ENCODE measurements around the gene MUSTN1. TPM values are rescaled to one million over a fixed set of nuclear protein-coding genes. Genes with fewer than 3 reads are reported as not detected.

MUSTN1 gene
- total RNA-seq, 2 donors from 2014 or later, result 2.8 TPM; not detected in 1

DNA sequence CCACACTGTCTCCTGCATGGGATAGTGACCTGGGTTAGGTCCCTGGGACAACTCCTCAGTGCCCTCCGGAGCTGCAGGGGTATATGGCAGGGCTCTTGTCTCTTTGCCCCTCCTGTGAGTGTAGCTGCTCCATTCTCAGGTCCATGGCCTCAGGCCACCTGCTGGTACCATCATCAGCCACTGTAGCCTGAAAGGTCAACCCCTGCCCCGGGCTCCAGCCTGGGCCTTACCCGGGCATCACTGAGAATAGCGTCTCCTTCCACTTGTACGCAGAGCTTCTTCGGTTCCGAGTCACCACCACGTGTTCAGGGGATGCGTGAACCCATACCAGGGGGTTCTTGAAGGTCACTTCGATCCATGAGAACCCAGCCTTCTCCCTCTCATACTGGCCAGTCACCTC lies 18.2 kb downstream of the MUSTN1 start:
- Mint-ChIP-seq H3K4me3 (no peak overlapping the region), H3K36me3 (ENCODE audit: low read depth) (no peaks in the 10 kb centered on the region), H3K27ac (no peak overlapping the region), H3K4me1 (no peaks in the 10 kb centered on the region), H3K9me3 (no peaks in the 10 kb centered on the region), H3K27me3 (no peaks in the 10 kb centered on the region)
- ATAC-seq (replicated peaks), result no peak

- Mint-ChIP-seq H3K4me3 (no peak overlapping the region), H3K4me1 (no peaks in the 10 kb centered on the region), H3K27me3 (no peaks in the 10 kb centered on the region), H3K9me3 (no peaks in the 10 kb centered on the region), H3K27ac (peak overlapping the region; percentile 30), H3K36me3 (ENCODE audit: low read depth) (no peaks in the 10 kb centered on the region)
- ATAC-seq (replicated peaks), result no peak
Observed at GRCh38 chr3:52816199-52816598, 18.6 kb downstream of the MUSTN1 start.

DNA sequence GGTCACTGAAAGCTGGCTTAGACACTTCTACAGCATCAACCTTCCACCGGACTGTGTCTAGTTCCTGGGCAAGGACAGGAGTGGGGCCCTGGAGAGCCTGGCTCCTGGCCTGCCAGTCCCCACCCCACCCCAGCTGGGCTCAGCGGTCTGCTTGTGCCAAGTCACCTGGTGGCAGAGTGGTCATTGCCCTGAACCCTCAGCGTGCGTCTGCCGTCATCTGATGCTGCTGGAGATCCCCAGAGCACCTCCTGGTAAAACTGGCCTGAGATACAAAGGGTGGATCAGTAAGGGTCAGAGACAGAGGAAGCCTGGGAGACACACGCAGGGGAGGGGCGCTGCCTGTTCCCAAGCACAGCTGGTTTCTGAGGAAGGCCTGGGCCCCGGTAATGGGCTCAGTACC lies 21.0 kb downstream of the MUSTN1 start:
- no peaks in the 10 kb centered on the region for H3K27me3 Mint-ChIP-seq
- H3K4me3 Mint-ChIP-seq, result no peak overlapping the region
- no peaks in the 10 kb centered on the region for H3K9me3 Mint-ChIP-seq
- H3K4me1 Mint-ChIP-seq, result no peaks in the 10 kb centered on the region
- ATAC-seq (replicated peaks), result no peak
- H3K36me3 Mint-ChIP-seq (ENCODE audit: low read depth), result no peaks in the 10 kb centered on the region
- no peak overlapping the region for H3K27ac Mint-ChIP-seq

DNA sequence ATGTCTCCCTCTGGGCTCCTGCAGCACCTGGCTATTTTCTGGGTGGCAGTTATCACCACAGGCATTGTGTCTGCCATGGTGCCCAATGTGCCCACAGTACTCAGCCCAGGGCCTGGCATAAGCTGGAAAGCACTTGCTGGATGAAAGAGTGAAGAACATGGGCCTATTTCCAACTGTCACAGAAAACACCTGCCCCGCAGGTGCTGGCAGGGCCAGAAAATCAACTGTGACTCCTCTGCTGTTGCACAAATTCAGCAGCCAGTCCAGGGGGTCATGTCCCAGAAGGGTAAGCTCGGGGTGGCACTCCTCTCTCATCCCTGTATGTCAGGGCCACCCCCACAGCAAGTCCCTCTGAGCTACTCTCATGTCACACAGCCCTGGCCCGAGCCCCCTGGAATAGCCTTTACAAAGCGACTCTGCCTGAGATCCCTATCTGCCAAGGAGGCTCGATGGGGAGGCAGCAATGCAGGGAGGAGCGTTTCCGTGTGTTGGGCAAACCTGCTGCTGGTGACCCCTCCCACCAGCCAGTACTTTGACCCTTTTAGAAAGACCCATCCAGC lies 23.3 kb downstream of the MUSTN1 start:
- H3K27ac Mint-ChIP-seq, result peak overlapping the region; percentile 42
- no peaks in the 10 kb centered on the region for H3K27me3 Mint-ChIP-seq
- H3K36me3 Mint-ChIP-seq (ENCODE audit: low read depth), result no peaks in the 10 kb centered on the region
- H3K4me1 Mint-ChIP-seq, result no peaks in the 10 kb centered on the region
- no peak for ATAC-seq (replicated peaks)
- no peaks in the 10 kb centered on the region for H3K9me3 Mint-ChIP-seq
- H3K4me3 Mint-ChIP-seq, result no peak overlapping the region

- Mint-ChIP-seq H3K36me3 (ENCODE audit: low read depth) (no peaks in the 10 kb centered on the region), H3K27me3 (no peaks in the 10 kb centered on the region), H3K27ac (no peak overlapping the region), H3K9me3 (no peaks in the 10 kb centered on the region), H3K4me1 (no peaks in the 10 kb centered on the region), H3K4me3 (no peak overlapping the region)
- no peak for ATAC-seq (replicated peaks)
Observed at GRCh38 chr3:52810923-52811322, 23.9 kb downstream of the MUSTN1 start.

GRCh38 chr3:52809662-52810377 lies 25.0 kb downstream of the MUSTN1 start:
- no peaks in the 10 kb centered on the region for H3K9me3 Mint-ChIP-seq
- no peak for ATAC-seq (replicated peaks)
- no peak overlapping the region for H3K27ac Mint-ChIP-seq
- no peaks in the 10 kb centered on the region for H3K27me3 Mint-ChIP-seq
- no peak overlapping the region for H3K4me3 Mint-ChIP-seq
- no peaks in the 10 kb centered on the region for H3K36me3 Mint-ChIP-seq (ENCODE audit: low read depth)
- no peaks in the 10 kb centered on the region for H3K4me1 Mint-ChIP-seq

GRCh38 chr3:52809149-52809548 lies 25.7 kb downstream of the MUSTN1 start:
- ATAC-seq (replicated peaks), result no peak
- no peaks in the 10 kb centered on the region for H3K9me3 Mint-ChIP-seq
- H3K27me3 Mint-ChIP-seq, result no peaks in the 10 kb centered on the region
- no peak overlapping the region for H3K27ac Mint-ChIP-seq
- H3K4me3 Mint-ChIP-seq, result no peak overlapping the region
- H3K36me3 Mint-ChIP-seq (ENCODE audit: low read depth), result no peaks in the 10 kb centered on the region
- H3K4me1 Mint-ChIP-seq, result no peaks in the 10 kb centered on the region

DNA sequence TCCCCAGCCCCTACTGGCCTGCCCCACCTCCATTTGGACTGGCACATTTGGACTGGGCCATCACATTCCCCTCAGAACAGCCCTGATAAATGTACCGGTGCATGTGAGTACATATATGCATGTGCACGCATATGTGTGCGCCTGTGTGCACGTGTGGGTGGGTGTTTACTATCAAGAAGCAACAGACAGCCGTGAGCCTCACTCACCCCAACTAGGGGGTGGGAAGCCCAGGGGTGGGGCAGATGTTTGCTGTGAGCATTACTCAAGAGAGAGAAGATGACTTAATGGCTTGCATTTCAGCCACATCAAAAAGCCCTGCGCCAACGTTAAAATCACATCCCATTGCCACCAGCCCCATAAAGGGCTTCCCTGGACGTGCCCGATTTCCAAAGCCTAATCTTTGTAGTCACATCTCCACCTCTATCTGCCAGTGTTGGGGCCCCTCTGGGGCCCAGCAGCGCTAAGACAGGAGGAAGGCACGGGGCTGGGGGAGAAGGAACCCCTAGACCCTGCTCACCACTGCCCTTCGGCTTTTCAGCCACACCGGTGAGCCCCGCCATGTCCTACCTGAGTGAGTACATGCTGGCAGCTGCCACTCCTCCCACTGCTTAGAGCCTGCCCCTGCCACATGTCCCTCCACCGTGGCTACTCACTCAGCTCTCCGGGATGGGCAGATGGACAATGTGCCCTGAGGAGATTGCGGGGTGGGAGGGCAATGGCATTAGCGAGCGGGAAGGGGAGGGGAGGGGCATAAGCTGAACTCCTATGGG lies 29.4 kb downstream of the MUSTN1 start:
- Mint-ChIP-seq H3K4me3 (no peak overlapping the region), H3K27me3 (no peaks in the 10 kb centered on the region), H3K4me1 (no peaks in the 10 kb centered on the region), H3K36me3 (ENCODE audit: low read depth) (no peaks in the 10 kb centered on the region), H3K9me3 (no peaks in the 10 kb centered on the region), H3K27ac (no peak overlapping the region)
- no peak for ATAC-seq (replicated peaks)

GRCh38 chr3:52801839-52802238 lies 33.0 kb downstream of the MUSTN1 start:
- H3K9me3 Mint-ChIP-seq, result no peaks in the 10 kb centered on the region
- no peak for ATAC-seq (replicated peaks)
- H3K36me3 Mint-ChIP-seq (ENCODE audit: low read depth), result no peaks in the 10 kb centered on the region
- H3K4me1 Mint-ChIP-seq, result no peaks in the 10 kb centered on the region
- no peaks in the 10 kb centered on the region for H3K27me3 Mint-ChIP-seq
- H3K27ac Mint-ChIP-seq, result no peak overlapping the region
- no peak overlapping the region for H3K4me3 Mint-ChIP-seq

GRCh38 chr3:52800079-52800478 lies 34.7 kb downstream of the MUSTN1 start:
- ATAC-seq (replicated peaks), result no peak
- Mint-ChIP-seq H3K9me3 (no peaks in the 10 kb centered on the region), H3K27ac (no peak overlapping the region), H3K4me3 (no peak overlapping the region), H3K27me3 (no peaks in the 10 kb centered on the region), H3K4me1 (no peaks in the 10 kb centered on the region), H3K36me3 (ENCODE audit: low read depth) (no peaks in the 10 kb centered on the region)

- no peak overlapping the region for H3K4me3 Mint-ChIP-seq
- H3K9me3 Mint-ChIP-seq, result no peaks in the 10 kb centered on the region
- H3K4me1 Mint-ChIP-seq, result no peaks in the 10 kb centered on the region
- H3K27me3 Mint-ChIP-seq, result no peaks in the 10 kb centered on the region
- ATAC-seq (replicated peaks), result peak; percentile 56
- H3K36me3 Mint-ChIP-seq (ENCODE audit: low read depth), result no peaks in the 10 kb centered on the region
- no peak overlapping the region for H3K27ac Mint-ChIP-seq
Observed at GRCh38 chr3:52798978-52799476, 35.8 kb downstream of the MUSTN1 start.

DNA sequence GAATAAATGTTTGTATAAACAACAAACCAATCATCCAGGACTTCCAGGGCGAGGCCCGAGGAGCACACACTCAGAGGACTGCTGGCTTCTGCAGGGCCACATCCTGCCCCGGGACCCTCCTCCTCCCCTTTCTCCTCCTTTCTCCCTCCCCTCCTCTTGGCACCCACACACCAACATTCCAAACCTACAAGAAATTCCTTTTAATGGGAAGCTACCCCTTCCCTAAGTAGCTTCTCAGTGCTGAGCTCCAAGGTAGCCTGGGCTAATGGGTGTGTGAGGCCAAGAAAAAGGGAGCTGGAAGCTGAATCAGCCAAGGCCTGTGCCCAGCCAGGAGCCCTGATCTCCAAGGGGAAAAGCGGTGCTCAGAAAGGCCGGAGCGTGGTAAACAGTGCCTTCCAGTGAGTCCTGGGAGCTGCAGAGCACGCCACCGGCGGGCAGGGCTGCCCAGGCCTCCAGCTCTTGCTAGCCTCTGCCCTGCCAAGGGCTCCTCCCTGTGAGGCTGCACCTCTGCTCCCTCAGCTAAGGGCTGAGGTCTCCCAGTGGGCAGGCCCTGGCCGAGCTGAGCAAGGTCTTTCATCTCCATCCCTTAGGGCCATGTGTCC lies 36.3 kb downstream of the MUSTN1 start:
- H3K27ac Mint-ChIP-seq, result no peak overlapping the region
- no peaks in the 10 kb centered on the region for H3K36me3 Mint-ChIP-seq (ENCODE audit: low read depth)
- no peak for ATAC-seq (replicated peaks)
- no peaks in the 10 kb centered on the region for H3K4me1 Mint-ChIP-seq
- no peak overlapping the region for H3K4me3 Mint-ChIP-seq
- H3K27me3 Mint-ChIP-seq, result no peaks in the 10 kb centered on the region
- no peaks in the 10 kb centered on the region for H3K9me3 Mint-ChIP-seq

GRCh38 chr3:52796411-52796810 lies 38.4 kb downstream of the MUSTN1 start:
- H3K4me1 Mint-ChIP-seq, result no peaks in the 10 kb centered on the region
- no peak overlapping the region for H3K4me3 Mint-ChIP-seq
- ATAC-seq (replicated peaks), result no peak
- no peak overlapping the region for H3K27ac Mint-ChIP-seq
- H3K9me3 Mint-ChIP-seq, result no peaks in the 10 kb centered on the region
- no peaks in the 10 kb centered on the region for H3K36me3 Mint-ChIP-seq (ENCODE audit: low read depth)
- no peaks in the 10 kb centered on the region for H3K27me3 Mint-ChIP-seq

DNA sequence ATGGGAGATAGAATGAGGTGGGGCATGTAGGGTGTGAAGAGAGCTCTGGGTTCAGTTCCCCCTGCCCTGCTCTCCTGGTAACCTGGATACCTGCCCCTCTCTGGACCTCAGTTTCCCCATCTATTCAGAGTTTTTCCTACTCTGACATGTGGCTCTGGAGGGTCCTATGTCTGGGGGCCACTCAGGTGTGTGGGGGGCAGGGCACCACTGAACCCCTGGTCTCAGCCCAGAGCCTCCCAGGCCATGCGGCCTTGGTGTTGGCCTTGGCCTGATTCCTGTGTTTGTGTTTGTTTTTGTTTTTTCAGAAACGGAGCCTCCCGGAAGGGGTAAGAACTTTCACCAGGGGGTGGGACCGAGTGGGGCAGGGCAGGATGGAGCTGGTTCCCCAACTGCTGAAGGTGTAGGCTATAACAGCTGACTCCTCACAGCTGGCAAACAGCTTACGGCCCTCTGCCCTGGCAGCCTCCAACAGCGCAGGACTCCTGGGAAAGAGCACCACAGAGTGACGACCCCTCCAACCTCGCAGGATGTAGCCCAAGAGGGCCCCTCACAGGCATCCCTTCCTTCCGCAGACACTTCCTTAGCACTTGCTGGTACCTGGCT lies 39.4 kb downstream of the MUSTN1 start:
- Mint-ChIP-seq H3K36me3 (ENCODE audit: low read depth) (no peaks in the 10 kb centered on the region), H3K4me1 (no peaks in the 10 kb centered on the region), H3K9me3 (no peaks in the 10 kb centered on the region), H3K27ac (no peak overlapping the region), H3K27me3 (no peaks in the 10 kb centered on the region), H3K4me3 (no peak overlapping the region)
- no peak for ATAC-seq (replicated peaks)

All from activated T-helper 17 cell treated with anti-CD3 and anti-CD28 coated beads, Interleukin-2, amount 50 U/mL, for 72 hours (primary cell).